ENCODE results near the gene CDC42EP5.
"Not testable (repeated sequence)": the region's sequence is repeated elsewhere in the genome, so short reads cannot be mapped to it uniquely, and the experiment has no call there.

CDC42EP5 gene

DNA sequence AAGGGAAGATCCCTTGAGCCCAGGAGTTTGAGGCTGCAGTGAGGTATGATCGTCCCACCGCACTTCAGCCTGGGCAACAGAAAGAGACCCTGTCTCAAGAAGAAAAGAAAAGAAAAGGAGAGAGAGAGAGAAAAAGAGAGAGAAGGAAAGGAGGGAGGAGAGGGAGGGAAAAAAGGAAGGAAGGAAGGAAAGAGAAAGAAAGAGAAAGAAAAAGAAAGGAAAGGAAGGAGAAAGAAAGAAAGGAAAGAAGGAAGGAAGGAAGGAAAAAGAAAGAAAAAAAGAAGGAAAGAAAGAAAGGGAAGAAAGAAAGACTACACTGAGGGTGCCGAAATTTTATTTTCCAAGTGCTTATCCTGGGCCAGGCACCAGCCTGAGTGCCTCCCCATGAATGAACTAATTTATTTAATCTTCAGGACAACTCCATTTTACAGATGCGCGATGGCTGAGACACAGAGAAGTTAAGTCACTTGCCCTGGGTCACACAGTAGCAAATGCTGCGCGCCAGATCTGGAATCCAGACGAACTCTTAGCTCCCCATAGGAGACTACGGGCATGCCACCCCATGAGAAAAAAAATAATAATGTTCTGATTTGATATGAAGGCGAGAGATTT, 2.7 kb downstream of the CDC42EP5 start:
- Histone ChIP-seq H3K4me1 (ENCODE audit: control insufficient read depth, insufficient read depth, low read length) (peaks cover 11% of the 10 kb centered on the region; the same call in 1 of the 2 replicates), H3K9ac (ENCODE audit: low read depth, low read length) (peak overlapping the region; percentile 51; the same call in 1 of the 2 replicates), H3K27ac (ENCODE audit: low read depth, low read length) (no peak overlapping the region), H3K9me3 (ENCODE audit: control insufficient read depth, insufficient read depth, low read length) (no peaks in the 10 kb centered on the region), H3K27me3 (ENCODE audit: control insufficient read depth, insufficient read depth, low read length) (peaks cover 25% of the 10 kb centered on the region), H3K4me3 (ENCODE audit: low read depth, low read length) (peak overlapping the region; percentile 49; the same call in 1 of the 2 replicates), H3K36me3 (ENCODE audit: control insufficient read depth, insufficient read depth, low read length) (no peaks in the 10 kb centered on the region)

GRCh38 chr19:54469496-54469934, 3.6 kb downstream of the CDC42EP5 start:
- Histone ChIP-seq H3K9ac (ENCODE audit: low read depth, low read length) (no peak overlapping the region), H3K4me3 (ENCODE audit: low read depth, low read length) (no peak overlapping the region), H3K9me3 (ENCODE audit: control insufficient read depth, insufficient read depth, low read length) (no peaks in the 10 kb centered on the region), H3K27ac (ENCODE audit: low read depth, low read length) (no peak overlapping the region), H3K4me1 (ENCODE audit: control insufficient read depth, insufficient read depth, low read length) (peaks cover 11% of the 10 kb centered on the region; the same call in 1 of the 2 replicates), H3K36me3 (ENCODE audit: control insufficient read depth, insufficient read depth, low read length) (no peaks in the 10 kb centered on the region), H3K27me3 (ENCODE audit: control insufficient read depth, insufficient read depth, low read length) (peaks cover 25% of the 10 kb centered on the region)

DNA sequence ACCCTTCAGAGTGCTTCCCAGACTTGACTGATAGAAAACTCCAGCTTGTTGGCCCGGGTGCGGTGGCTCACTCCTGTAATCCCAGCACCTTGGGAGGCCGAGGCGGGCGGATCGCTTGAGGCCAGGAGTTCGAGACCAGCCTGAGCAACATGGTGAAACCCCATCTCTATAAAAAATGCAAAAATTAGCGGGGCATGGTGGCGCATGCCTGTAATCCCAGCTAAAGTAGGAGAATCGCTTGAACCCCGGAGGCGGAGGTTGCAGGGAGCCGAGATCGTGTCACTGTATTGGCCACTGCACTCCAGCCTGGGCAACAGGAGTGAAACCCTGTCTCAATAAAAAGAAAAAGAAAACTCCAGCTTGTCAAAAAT, 7.0 kb downstream of the CDC42EP5 start:
- H3K27ac ChIP-seq (ENCODE audit: low read depth, low read length); H3K9ac ChIP-seq (ENCODE audit: low read depth, low read length); H3K4me3 ChIP-seq (ENCODE audit: low read depth, low read length); H3K4me1 ChIP-seq (ENCODE audit: control insufficient read depth, insufficient read depth, low read length); H3K9me3 ChIP-seq (ENCODE audit: control insufficient read depth, insufficient read depth, low read length): not testable (repeated sequence)
- H3K27me3 ChIP-seq (ENCODE audit: control insufficient read depth, insufficient read depth, low read length), result peaks cover 20% of the 10 kb centered on the region
- H3K36me3 ChIP-seq (ENCODE audit: control insufficient read depth, insufficient read depth, low read length), result peaks cover 12% of the 10 kb centered on the region

DNA sequence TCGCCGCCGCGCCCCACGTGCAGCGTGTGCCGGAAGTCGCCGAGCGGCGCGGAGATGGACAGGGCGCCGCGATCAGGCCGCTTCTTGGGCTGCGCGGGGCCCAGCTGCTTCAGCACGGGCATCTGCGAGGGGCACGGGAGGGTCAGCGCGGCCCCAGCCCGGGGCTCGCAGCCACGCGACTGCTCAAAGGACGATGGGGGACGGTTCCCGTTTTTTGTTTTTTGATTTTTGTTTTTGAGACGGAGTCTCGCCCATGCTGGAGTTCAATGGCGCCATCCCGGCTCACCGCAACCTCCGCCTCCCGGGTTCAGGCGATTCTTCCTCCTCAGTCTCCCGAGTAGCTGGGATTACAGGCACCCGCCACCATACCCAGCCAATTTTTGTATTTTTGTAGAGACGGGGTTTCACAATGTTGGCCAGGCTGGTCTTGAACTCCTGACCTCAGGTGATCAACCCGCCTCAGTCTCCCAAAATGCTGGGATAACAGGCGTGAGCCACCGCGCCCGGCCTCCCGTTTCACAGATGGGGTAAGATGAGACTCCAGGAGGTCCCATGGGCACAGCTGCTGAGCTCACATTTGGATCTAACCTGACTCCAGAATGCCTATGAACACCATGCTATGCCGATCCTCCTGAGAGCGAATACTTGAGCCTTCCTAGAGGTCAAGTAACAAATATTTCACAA, 7.5 kb downstream of the CDC42EP5 start:
- Histone ChIP-seq H3K27ac (ENCODE audit: low read depth, low read length) (no peak overlapping the region), H3K4me1 (ENCODE audit: control insufficient read depth, insufficient read depth, low read length) (no peaks in the 10 kb centered on the region), H3K9me3 (ENCODE audit: control insufficient read depth, insufficient read depth, low read length) (no peaks in the 10 kb centered on the region), H3K27me3 (ENCODE audit: control insufficient read depth, insufficient read depth, low read length) (peaks cover 15% of the 10 kb centered on the region), H3K36me3 (ENCODE audit: control insufficient read depth, insufficient read depth, low read length) (peaks cover 16% of the 10 kb centered on the region), H3K4me3 (ENCODE audit: low read depth, low read length) (peak overlapping the region; percentile 78; the same call in 1 of the 2 replicates), H3K9ac (ENCODE audit: low read depth, low read length) (no peak overlapping the region)

- Histone ChIP-seq H3K36me3 (ENCODE audit: control insufficient read depth, insufficient read depth, low read length) (peaks cover 21% of the 10 kb centered on the region), H3K27me3 (ENCODE audit: control insufficient read depth, insufficient read depth, low read length) (peaks cover 8% of the 10 kb centered on the region), H3K27ac (ENCODE audit: low read depth, low read length) (peak overlapping the region; percentile 99), H3K4me1 (ENCODE audit: control insufficient read depth, insufficient read depth, low read length) (no peaks in the 10 kb centered on the region), H3K9ac (ENCODE audit: low read depth, low read length) (peak overlapping the region; percentile 68), H3K4me3 (ENCODE audit: low read depth, low read length) (peak overlapping the region; percentile 78), H3K9me3 (ENCODE audit: control insufficient read depth, insufficient read depth, low read length) (no peaks in the 10 kb centered on the region)
These were observed 8.3 kb downstream of the CDC42EP5 start for GRCh38 chr19:54464630-54465425.

DNA sequence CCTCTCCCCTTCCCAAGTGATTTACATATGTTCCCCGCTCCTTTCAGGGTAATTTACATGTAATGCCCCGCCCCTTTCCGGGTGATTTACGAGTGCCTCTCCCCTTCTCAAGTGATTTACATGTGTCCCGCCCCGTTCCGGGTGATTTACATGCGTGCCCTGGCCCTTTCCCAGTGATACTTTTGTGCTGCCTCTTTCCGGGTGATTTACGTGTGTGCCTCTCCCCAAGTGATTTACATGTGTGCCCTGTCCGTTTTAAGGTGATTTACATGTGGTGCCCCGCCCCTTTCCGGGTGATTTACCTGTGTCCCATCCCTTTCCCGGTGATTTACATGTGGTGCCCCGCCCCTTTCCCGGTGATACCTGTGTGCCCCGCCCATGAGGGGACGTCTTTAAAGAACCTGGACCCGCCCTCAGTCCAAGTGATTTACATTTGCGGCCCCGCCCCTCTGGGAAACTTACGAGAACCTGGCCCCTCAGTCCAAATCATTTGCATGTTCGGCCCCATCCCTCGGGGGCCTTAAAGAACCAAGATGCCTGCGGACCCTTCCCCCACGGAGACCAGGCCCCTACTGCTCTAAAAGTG, 9.0 kb downstream of the CDC42EP5 start:
- Histone ChIP-seq H3K9me3 (ENCODE audit: control insufficient read depth, insufficient read depth, low read length) (no peaks in the 10 kb centered on the region), H3K36me3 (ENCODE audit: control insufficient read depth, insufficient read depth, low read length) (peaks cover 28% of the 10 kb centered on the region), H3K4me1 (ENCODE audit: control insufficient read depth, insufficient read depth, low read length) (no peaks in the 10 kb centered on the region), H3K4me3 (ENCODE audit: low read depth, low read length) (peak overlapping the region; percentile 78), H3K27me3 (ENCODE audit: control insufficient read depth, insufficient read depth, low read length) (0 out of 2 replicates have a peak, but pooled peaks cover 4% of the 10 kb centered on the region), H3K9ac (ENCODE audit: low read depth, low read length) (peak overlapping the region; percentile 68), H3K27ac (ENCODE audit: low read depth, low read length) (peak overlapping the region; percentile 99)

GRCh38 chr19:54463531-54464043, 9.5 kb downstream of the CDC42EP5 start, which contains the start of gene LENG9:
Gene LENG9 (minus strand): TSS chr19:54463778. CDS start chr19:54463526, 252 bp downstream.
- Histone ChIP-seq H3K4me3 (ENCODE audit: low read depth, low read length) (peak within 1 kb of the TSS; percentile 78), H3K4me1 (ENCODE audit: control insufficient read depth, insufficient read depth, low read length) (no peaks in the 10 kb centered on the region), H3K9ac (ENCODE audit: low read depth, low read length) (peak within 1 kb of the TSS; percentile 77), H3K27me3 (ENCODE audit: control insufficient read depth, insufficient read depth, low read length) (0 out of 2 replicates have a peak, but pooled peaks cover 4% of the 10 kb centered on the region), H3K9me3 (ENCODE audit: control insufficient read depth, insufficient read depth, low read length) (no peaks in the 10 kb centered on the region), H3K36me3 (ENCODE audit: control insufficient read depth, insufficient read depth, low read length) (peaks cover 34% of the 10 kb centered on the region), H3K27ac (ENCODE audit: low read depth, low read length) (peak within 1 kb of the TSS; percentile 99)

DNA sequence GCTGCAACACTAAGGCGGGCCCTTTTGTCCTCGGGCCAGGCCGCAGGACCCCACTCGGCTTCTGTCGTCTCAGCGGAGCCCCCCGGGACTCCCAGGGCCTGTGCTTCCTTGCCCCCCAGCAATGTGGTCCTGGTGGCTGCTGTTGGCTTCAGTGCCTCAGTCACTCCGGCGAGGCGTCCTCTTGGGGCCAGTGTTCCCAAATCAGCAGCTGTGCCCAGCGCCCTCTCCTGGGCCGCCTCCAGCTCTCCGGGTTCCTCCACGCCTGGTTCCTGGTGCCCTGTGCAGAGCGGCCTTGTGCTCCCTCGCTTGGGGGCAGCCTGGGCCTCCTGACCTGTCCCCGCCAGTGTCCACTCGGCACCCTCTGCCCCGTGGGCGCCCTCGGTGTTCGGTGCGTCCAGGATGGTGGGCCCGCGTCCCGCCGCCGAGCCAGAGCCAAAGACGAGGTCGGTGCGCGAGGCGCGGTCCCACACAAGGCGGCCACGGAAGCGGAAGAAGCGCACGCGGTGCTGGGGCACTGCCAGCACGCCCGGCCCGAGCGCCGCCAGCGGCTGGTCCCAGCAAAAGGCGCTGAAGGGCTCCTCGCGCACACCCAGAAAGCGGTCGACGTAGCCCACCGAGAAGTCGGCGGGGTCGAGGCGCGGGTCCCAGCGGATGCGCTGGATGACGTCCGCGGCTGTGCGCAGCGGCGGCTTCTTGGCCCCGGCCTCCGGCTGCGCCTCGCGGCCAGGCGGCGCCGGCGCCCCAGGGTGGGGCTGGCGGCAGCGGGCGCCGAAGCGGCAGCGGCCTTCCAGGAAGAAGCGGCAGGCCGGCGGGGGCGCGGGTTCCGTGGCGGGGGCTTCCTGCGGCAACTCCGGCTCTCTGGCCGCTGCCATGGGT, 10.2 kb downstream of the CDC42EP5 start:
- Histone ChIP-seq H3K4me3 (ENCODE audit: low read depth, low read length) (peak overlapping the region; percentile 78), H3K27me3 (ENCODE audit: control insufficient read depth, insufficient read depth, low read length) (0 out of 2 replicates have a peak, but pooled peaks cover 4% of the 10 kb centered on the region), H3K9ac (ENCODE audit: low read depth, low read length) (peak overlapping the region; percentile 77), H3K4me1 (ENCODE audit: control insufficient read depth, insufficient read depth, low read length) (no peaks in the 10 kb centered on the region), H3K9me3 (ENCODE audit: control insufficient read depth, insufficient read depth, low read length) (no peaks in the 10 kb centered on the region), H3K36me3 (ENCODE audit: control insufficient read depth, insufficient read depth, low read length) (peaks cover 40% of the 10 kb centered on the region), H3K27ac (ENCODE audit: low read depth, low read length) (peak overlapping the region; percentile 99)

GRCh38 chr19:54462047-54462654, 10.9 kb downstream of the CDC42EP5 start:
- H3K9ac ChIP-seq (ENCODE audit: low read depth, low read length), result peak overlapping the region; percentile 77; the same call in 1 of the 2 replicates
- no peaks in the 10 kb centered on the region for H3K9me3 ChIP-seq (ENCODE audit: control insufficient read depth, insufficient read depth, low read length)
- H3K27ac ChIP-seq (ENCODE audit: low read depth, low read length), result peak overlapping the region; percentile 37
- H3K4me3 ChIP-seq (ENCODE audit: low read depth, low read length), result peak overlapping the region; percentile 78; the same call in 1 of the 2 replicates
- 0 out of 2 replicates have a peak, but pooled peaks cover 4% of the 10 kb centered on the region for H3K27me3 ChIP-seq (ENCODE audit: control insufficient read depth, insufficient read depth, low read length)
- peaks cover 48% of the 10 kb centered on the region for H3K36me3 ChIP-seq (ENCODE audit: control insufficient read depth, insufficient read depth, low read length)
- no peaks in the 10 kb centered on the region for H3K4me1 ChIP-seq (ENCODE audit: control insufficient read depth, insufficient read depth, low read length)
